Type B pancreatic cell (in vitro differentiated cells): ENCODE results near the gene TPD52L1. TPM values are rescaled to one million over a fixed set of nuclear protein-coding genes. Genes with fewer than 3 reads are reported as not detected.

ENCODE experiments used
- DNase-seq: peaks from one replicate; pipeline ENCODE4 v3.0.0; 2021; ENCODE audit warnings: mixed read lengths; ENCODE audit not compliant: unreplicated experiment; ENCODE audit errors: extremely low spot score
- H3K27ac Mint-ChIP-seq: 2 replicates; pipeline ENCODE4 v1.8.0; 2021; ENCODE audit warnings: mild to moderate bottlenecking, mixed read lengths
- H3K27me3 Mint-ChIP-seq: 2 replicates; pipeline ENCODE4 v1.8.0; 2021; ENCODE audit warnings: mixed read lengths
- H3K36me3 Mint-ChIP-seq: 2 replicates; pipeline ENCODE4 v1.8.0; 2021; ENCODE audit warnings: mixed read lengths
- H3K4me1 Mint-ChIP-seq: one replicate; pipeline ENCODE4 v1.8.0; 2021; ENCODE audit warnings: mixed read lengths; ENCODE audit not compliant: unreplicated experiment
- H3K4me3 Mint-ChIP-seq: 2 replicates; pipeline ENCODE4 v1.8.0; 2021; ENCODE audit warnings: mild to moderate bottlenecking, mixed read lengths
- H3K9me3 Mint-ChIP-seq: 2 replicates; pipeline ENCODE4 v1.8.0; 2021; ENCODE audit warnings: mixed read lengths
- CTCF ChIP-seq: fragments of 200-600 bp; sonication (generic); conservative IDR thresholded peaks from 2 replicates; pipeline ENCODE4 v1.5.0; 2021; ENCODE audit warnings: antibody characterized with exemption, mild to moderate bottlenecking
- total RNA-seq: library from RNA; stranded (reverse); gene quantifications from 2 replicates; pipeline ENCODE4 v1.2.1, GENCODE V29; 2021; ENCODE audit warnings: low replicate concordance

The TPD52L1 gene
- total RNA-seq, 1 donor from 2014 or later, result 80.4 TPM

GRCh38 chr6:125140808-125141207 is 12.8 kb upstream of the TPD52L1 start:
- no peak for TF ChIP-seq CTCF
- DNase-seq, result no peak
- Mint-ChIP-seq H3K4me1 (no peaks in the 10 kb centered on the region), H3K4me3 (no peak overlapping the region), H3K27ac (no peak overlapping the region), H3K27me3 (peaks cover 3% of the 10 kb centered on the region), H3K9me3 (no peaks in the 10 kb centered on the region), H3K36me3 (no peaks in the 10 kb centered on the region)

- no peaks in the 10 kb centered on the region for H3K4me1 Mint-ChIP-seq
- no peak for DNase-seq
- TF ChIP-seq CTCF, result no peak
- no peaks in the 10 kb centered on the region for H3K9me3 Mint-ChIP-seq
- H3K36me3 Mint-ChIP-seq, result no peaks in the 10 kb centered on the region
- no peak overlapping the region for H3K27ac Mint-ChIP-seq
- H3K4me3 Mint-ChIP-seq, result no peak overlapping the region
- peaks cover 3% of the 10 kb centered on the region for H3K27me3 Mint-ChIP-seq
These were observed 11.0 kb upstream of the TPD52L1 start for GRCh38 chr6:125142618-125143017.

- Mint-ChIP-seq H3K9me3 (no peaks in the 10 kb centered on the region), H3K4me1 (no peaks in the 10 kb centered on the region), H3K4me3 (no peak overlapping the region), H3K36me3 (no peaks in the 10 kb centered on the region), H3K27ac (no peak overlapping the region), H3K27me3 (peaks cover 3% of the 10 kb centered on the region)
- TF ChIP-seq CTCF, result no peak
- DNase-seq, result no peak
These were observed 8.8 kb upstream of the TPD52L1 start for GRCh38 chr6:125144822-125145221.

- no peaks in the 10 kb centered on the region for H3K9me3 Mint-ChIP-seq
- H3K27me3 Mint-ChIP-seq, result no peaks in the 10 kb centered on the region
- no peak overlapping the region for H3K27ac Mint-ChIP-seq
- TF ChIP-seq CTCF, result no peak
- peaks cover 4% of the 10 kb centered on the region for H3K4me1 Mint-ChIP-seq
- DNase-seq, result no peak
- H3K36me3 Mint-ChIP-seq, result no peaks in the 10 kb centered on the region
- H3K4me3 Mint-ChIP-seq, result no peak overlapping the region
These were observed 4.1 kb upstream of the TPD52L1 start for GRCh38 chr6:125149256-125150144.

GRCh38 chr6:125151700-125152099 is 1.9 kb upstream of the TPD52L1 start:
- H3K36me3 Mint-ChIP-seq, result no peaks in the 10 kb centered on the region
- H3K9me3 Mint-ChIP-seq, result no peaks in the 10 kb centered on the region
- H3K27ac Mint-ChIP-seq, result no peak overlapping the region
- no peak for DNase-seq
- TF ChIP-seq CTCF, result no peak
- no peaks in the 10 kb centered on the region for H3K27me3 Mint-ChIP-seq
- H3K4me3 Mint-ChIP-seq, result no peak overlapping the region
- peaks cover 10% of the 10 kb centered on the region for H3K4me1 Mint-ChIP-seq
